ENCODE results near the gene TPRG1.

Gene TPRG1

DNA sequence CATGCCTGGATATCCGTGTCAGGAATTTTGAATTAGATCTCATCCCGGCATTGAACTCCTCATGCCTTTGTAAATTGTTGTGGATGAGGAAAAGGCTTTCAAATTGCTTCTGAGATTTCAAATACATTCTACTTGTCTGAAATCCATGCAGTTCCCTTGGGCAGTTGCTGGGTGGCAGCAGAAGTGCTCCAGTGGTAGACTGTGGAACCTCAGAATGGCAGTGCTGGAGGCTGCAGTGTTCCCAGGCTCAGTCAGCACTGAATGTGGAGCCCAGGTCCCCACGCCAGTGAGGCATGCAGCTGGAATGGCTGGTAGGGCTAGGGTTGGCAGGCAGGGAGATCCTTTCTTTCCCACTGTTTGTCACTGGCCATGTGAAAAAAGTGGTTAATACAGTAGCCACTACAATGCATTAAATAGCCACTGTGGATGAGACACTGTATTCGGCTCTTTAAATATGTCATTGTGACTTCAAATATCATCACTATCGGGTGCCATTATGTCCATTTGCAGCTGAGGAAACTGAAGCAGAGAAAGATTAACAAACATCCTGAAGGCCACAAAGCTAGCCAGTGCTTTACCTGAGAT is 98.6 kb downstream of the TPRG1 start:
- DNase-seq (ENCODE audit: low read depth, low spot score) = peak; percentile 63
- no peaks in the 10 kb centered on the region for H3K36me3 ChIP-seq (ENCODE audit: insufficient read depth, insufficient read length, low read length)
- TF ChIP-seq YY1 (IDR thresholded peaks at IDR 0.05; ENCODE audit: insufficient read depth, insufficient read length) (no peak), ZNF274 (IDR thresholded peaks at IDR 0.05; ENCODE audit: low read depth, low read length) (no peak), SUZ12 (IDR thresholded peaks at IDR 0.05; ENCODE audit: extremely low read depth, insufficient read depth, insufficient read length) (no peak)
- H3K9ac ChIP-seq (ENCODE audit: insufficient read length, low read depth) = no peak overlapping the region
- no peaks in the 10 kb centered on the region for H3K27me3 ChIP-seq (ENCODE audit: insufficient read depth, insufficient read length)
- no peaks in the 10 kb centered on the region for H3K9me3 ChIP-seq (ENCODE audit: insufficient read depth, low read length)
- no peaks in the 10 kb centered on the region for H3K4me1 ChIP-seq (ENCODE audit: insufficient read depth, insufficient read length)
- H3K4me3 ChIP-seq (ENCODE audit: insufficient read length, low read depth) = no peak overlapping the region

DNA sequence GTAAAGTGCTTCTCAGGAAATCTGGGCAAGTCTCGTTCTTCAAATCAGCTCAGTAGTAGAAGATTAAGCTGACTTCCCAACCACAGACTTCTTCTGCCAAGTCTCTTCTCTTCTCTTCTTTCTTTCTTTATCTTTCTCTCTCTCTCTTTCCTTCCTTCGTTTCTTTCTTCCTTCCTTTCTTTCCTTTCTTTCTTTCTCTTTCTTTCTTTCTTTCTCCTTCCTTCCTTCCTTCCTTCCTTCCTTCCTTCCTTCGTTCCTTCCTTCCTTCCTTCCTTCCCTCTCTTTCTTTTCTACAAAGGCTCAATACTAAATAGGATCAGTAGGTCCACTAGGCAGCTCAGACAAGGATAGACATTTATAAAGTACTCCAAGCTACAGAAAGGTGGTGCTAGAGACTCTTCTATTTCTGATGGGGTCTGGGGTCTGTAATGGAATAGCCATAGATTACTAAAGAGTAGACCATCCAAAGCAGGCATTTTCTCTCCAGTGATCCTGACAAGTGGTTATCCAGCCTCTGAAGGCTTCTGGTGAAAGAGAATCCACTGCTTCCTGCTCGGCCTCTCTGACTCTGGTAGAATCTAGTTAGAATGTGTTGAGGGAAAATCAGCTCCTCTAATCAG is 100.8 kb downstream of the TPRG1 start:
- no peaks in the 10 kb centered on the region for H3K9me3 ChIP-seq (ENCODE audit: insufficient read depth, low read length)
- TF ChIP-seq YY1 (IDR thresholded peaks at IDR 0.05; ENCODE audit: insufficient read depth, insufficient read length) (no peak), ZNF274 (IDR thresholded peaks at IDR 0.05; ENCODE audit: low read depth, low read length) (no peak)
- no peak overlapping the region for H3K4me3 ChIP-seq (ENCODE audit: insufficient read length, low read depth)
- no peaks in the 10 kb centered on the region for H3K27me3 ChIP-seq (ENCODE audit: insufficient read depth, insufficient read length)
- no peaks in the 10 kb centered on the region for H3K4me1 ChIP-seq (ENCODE audit: insufficient read depth, insufficient read length)
- DNase-seq (ENCODE audit: low read depth, low spot score) = no peak
- no peaks in the 10 kb centered on the region for H3K36me3 ChIP-seq (ENCODE audit: insufficient read depth, insufficient read length, low read length)
- no peak overlapping the region for H3K9ac ChIP-seq (ENCODE audit: insufficient read length, low read depth)

DNA sequence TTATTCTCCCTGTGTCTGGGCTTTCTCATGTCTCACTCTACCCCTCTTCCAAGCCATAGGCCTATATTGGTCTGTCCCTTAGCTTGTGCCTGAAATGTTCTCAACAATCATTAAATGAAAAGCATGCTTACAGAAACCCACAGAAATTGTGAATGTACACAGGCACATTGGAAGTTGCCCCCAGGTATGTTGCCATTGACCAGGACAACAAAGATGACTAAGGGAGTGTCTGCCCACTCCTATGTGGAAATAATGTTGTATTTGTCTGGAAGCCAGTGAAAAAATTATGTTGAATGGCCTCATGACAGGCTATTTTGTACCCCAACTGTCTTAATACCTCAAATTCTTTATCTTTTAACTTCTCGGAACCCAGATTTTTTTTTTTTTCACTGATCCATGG is 102.0 kb downstream of the TPRG1 start:
- no peak for DNase-seq (ENCODE audit: low read depth, low spot score)
- H3K4me3 ChIP-seq (ENCODE audit: insufficient read length, low read depth) = no peak overlapping the region
- H3K36me3 ChIP-seq (ENCODE audit: insufficient read depth, insufficient read length, low read length) = no peaks in the 10 kb centered on the region
- no peak overlapping the region for H3K9ac ChIP-seq (ENCODE audit: insufficient read length, low read depth)
- no peaks in the 10 kb centered on the region for H3K9me3 ChIP-seq (ENCODE audit: insufficient read depth, low read length)
- TF ChIP-seq YY1 (IDR thresholded peaks at IDR 0.05; ENCODE audit: insufficient read depth, insufficient read length) = no peak
- H3K27me3 ChIP-seq (ENCODE audit: insufficient read depth, insufficient read length) = no peaks in the 10 kb centered on the region
- no peaks in the 10 kb centered on the region for H3K4me1 ChIP-seq (ENCODE audit: insufficient read depth, insufficient read length)

DNA sequence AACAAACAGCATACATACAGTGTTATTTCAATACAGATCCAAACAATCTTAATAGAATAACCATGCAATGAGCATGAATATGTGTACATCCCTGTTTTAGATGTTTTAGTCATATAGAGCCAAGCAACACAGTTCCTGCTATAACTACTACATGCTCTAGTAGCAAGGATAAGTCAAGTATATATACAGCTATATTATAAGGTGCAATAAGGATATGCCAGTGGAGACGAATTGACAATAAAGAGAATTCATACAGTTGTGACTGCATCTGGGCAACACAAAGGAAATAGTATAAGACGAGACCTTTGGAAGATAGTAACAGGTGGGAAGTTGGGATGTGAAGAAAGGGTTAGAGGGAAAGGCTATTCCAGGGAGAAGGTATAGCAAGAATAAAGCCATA is 103.4 kb downstream of the TPRG1 start:
- Histone ChIP-seq H3K4me1 (ENCODE audit: insufficient read depth, insufficient read length) (no peaks in the 10 kb centered on the region), H3K36me3 (ENCODE audit: insufficient read depth, insufficient read length, low read length) (no peaks in the 10 kb centered on the region), H3K4me3 (ENCODE audit: insufficient read length, low read depth) (no peak overlapping the region), H3K27me3 (ENCODE audit: insufficient read depth, insufficient read length) (no peaks in the 10 kb centered on the region), H3K9me3 (ENCODE audit: insufficient read depth, low read length) (no peaks in the 10 kb centered on the region), H3K9ac (ENCODE audit: insufficient read length, low read depth) (no peak overlapping the region)
- no peak for DNase-seq (ENCODE audit: low read depth, low spot score)
- TF ChIP-seq ZNF274 (IDR thresholded peaks at IDR 0.05; ENCODE audit: low read depth, low read length) (no peak), SUZ12 (IDR thresholded peaks at IDR 0.05; ENCODE audit: extremely low read depth, insufficient read depth, insufficient read length) (no peak), YY1 (IDR thresholded peaks at IDR 0.05; ENCODE audit: insufficient read depth, insufficient read length) (no peak)

DNA sequence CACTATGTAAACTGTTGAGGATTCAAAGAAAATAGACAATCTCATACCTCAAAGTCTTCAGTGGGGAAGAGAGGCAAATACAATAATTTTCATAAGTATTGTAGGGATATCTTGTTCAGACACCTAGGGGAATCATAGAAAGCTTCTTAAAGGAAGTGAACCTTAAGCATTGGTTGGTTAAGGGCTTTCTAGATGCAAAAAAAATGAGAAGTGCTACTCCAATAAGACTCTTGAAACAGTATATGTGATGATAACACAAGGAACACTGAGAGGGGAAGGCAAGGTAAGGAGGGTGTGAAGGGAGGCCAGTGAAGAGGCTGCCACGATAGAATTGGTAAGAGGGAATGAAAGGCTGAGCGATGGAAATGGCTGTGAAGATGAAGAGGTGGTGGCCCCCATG is 104.1 kb downstream of the TPRG1 start:
- H3K9ac ChIP-seq (ENCODE audit: insufficient read length, low read depth) = no peak overlapping the region
- H3K27me3 ChIP-seq (ENCODE audit: insufficient read depth, insufficient read length) = no peaks in the 10 kb centered on the region
- H3K4me3 ChIP-seq (ENCODE audit: insufficient read length, low read depth) = no peak overlapping the region
- H3K4me1 ChIP-seq (ENCODE audit: insufficient read depth, insufficient read length) = no peaks in the 10 kb centered on the region
- no peaks in the 10 kb centered on the region for H3K36me3 ChIP-seq (ENCODE audit: insufficient read depth, insufficient read length, low read length)
- no peak for TF ChIP-seq SUZ12 (IDR thresholded peaks at IDR 0.05; ENCODE audit: extremely low read depth, insufficient read depth, insufficient read length)
- no peak for TF ChIP-seq ZNF274 (IDR thresholded peaks at IDR 0.05; ENCODE audit: low read depth, low read length)
- TF ChIP-seq YY1 (IDR thresholded peaks at IDR 0.05; ENCODE audit: insufficient read depth, insufficient read length) = no peak
- no peak for DNase-seq (ENCODE audit: low read depth, low spot score)
- no peaks in the 10 kb centered on the region for H3K9me3 ChIP-seq (ENCODE audit: insufficient read depth, low read length)

DNA sequence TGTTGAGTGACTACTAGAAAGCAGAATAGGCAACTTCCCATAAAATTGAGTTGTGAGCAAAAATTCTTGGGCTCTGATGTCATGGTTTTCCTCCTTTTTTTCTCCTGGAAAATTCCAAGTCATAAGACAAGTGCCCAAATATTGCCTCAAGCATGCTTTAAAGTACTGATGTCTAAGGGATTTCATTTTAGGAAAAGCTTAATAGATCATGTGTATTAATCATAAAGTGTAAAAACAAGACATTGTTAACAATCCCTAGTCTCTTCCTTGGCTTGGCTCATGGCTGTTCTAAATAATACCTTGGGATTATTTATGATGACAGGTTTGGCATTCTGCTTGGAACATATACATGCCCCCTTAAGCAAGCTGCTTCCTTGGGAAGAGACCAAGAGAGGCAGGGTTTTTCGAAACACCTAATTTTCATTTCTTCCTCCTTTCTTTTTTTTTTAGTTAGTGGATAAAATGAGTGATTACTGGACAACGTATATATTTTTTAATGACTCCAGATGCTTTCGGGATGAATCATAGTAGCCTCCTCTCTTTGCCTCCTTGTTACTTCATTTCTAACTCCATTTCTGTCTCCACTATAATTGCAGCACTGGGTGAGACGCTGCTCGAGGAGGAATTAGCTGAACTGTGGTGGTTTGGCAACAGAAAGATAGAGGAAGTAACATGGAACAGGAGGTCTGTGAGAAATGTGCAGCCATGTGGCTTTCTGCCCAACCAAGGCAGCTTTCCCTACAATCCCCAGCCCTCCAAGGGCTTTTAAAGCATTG is 104.9 kb downstream of the TPRG1 start:
- Histone ChIP-seq H3K4me1 (ENCODE audit: insufficient read depth, insufficient read length) (no peaks in the 10 kb centered on the region), H3K9ac (ENCODE audit: insufficient read length, low read depth) (no peak overlapping the region), H3K4me3 (ENCODE audit: insufficient read length, low read depth) (no peak overlapping the region), H3K9me3 (ENCODE audit: insufficient read depth, low read length) (no peaks in the 10 kb centered on the region), H3K36me3 (ENCODE audit: insufficient read depth, insufficient read length, low read length) (no peaks in the 10 kb centered on the region), H3K27me3 (ENCODE audit: insufficient read depth, insufficient read length) (no peaks in the 10 kb centered on the region)
- no peak for DNase-seq (ENCODE audit: low read depth, low spot score)
- no peak for TF ChIP-seq YY1 (IDR thresholded peaks at IDR 0.05; ENCODE audit: insufficient read depth, insufficient read length)
- TF ChIP-seq SUZ12 (IDR thresholded peaks at IDR 0.05; ENCODE audit: extremely low read depth, insufficient read depth, insufficient read length) = no peak
- TF ChIP-seq ZNF274 (IDR thresholded peaks at IDR 0.05; ENCODE audit: low read depth, low read length) = no peak

DNA sequence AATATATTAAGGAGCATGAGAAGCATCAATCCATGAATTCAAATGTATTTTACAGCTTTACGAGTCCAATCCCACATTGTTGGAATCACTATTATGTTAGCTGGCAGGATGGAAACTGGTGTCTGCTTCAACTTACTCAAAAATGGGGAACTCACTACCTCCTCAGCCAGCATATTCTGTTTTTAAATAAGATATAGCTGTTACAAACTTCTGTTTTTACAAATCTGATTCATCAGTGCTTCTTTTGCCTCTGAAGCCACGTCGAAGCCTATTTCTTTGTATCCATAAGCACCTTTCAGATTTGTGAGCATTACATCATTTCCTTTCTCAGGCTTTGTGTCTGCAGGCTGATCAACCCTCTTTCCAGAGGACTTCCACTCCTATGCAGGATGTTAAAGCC is 105.9 kb downstream of the TPRG1 start:
- no peak for DNase-seq (ENCODE audit: low read depth, low spot score)

More for the DNA sequence above, 105.9 kb downstream of the TPRG1 start:
- Histone ChIP-seq H3K36me3 (ENCODE audit: insufficient read depth, insufficient read length, low read length) (no peaks in the 10 kb centered on the region), H3K4me3 (ENCODE audit: insufficient read length, low read depth) (no peak overlapping the region), H3K9ac (ENCODE audit: insufficient read length, low read depth) (no peak overlapping the region), H3K27me3 (ENCODE audit: insufficient read depth, insufficient read length) (no peaks in the 10 kb centered on the region), H3K9me3 (ENCODE audit: insufficient read depth, low read length) (no peaks in the 10 kb centered on the region), H3K4me1 (ENCODE audit: insufficient read depth, insufficient read length) (no peaks in the 10 kb centered on the region)
- no peak for TF ChIP-seq YY1 (IDR thresholded peaks at IDR 0.05; ENCODE audit: insufficient read depth, insufficient read length)
- TF ChIP-seq ZNF274 (IDR thresholded peaks at IDR 0.05; ENCODE audit: low read depth, low read length) = no peak

Measured in NT2/D1 (cell line).